HTR-8/SVneo (cell line): ENCODE data around the gene ACOX3.

ENCODE experiments used
- DNase-seq: peaks from one replicate; pipeline ENCODE4 v3.0.0; 2011; ENCODE audit warnings: low spot score, mixed read lengths; ENCODE audit not compliant: insufficient read length
- FAIRE-seq: peaks from 2 replicates; lab custom pipeline; 2011; peaks lifted over from hg19 to GRCh38; lab: Jason Lieb, UNC

The ACOX3 gene

GRCh38 chr4:8329859-8330761 is 110.4 kb downstream of the ACOX3 start:
- no peak for DNase-seq
- no peak for FAIRE-seq

- no peak for DNase-seq
- FAIRE-seq: no peak
These were observed 111.0 kb downstream of the ACOX3 start for GRCh38 chr4:8329560-8329858.

- DNase-seq (no peak), FAIRE-seq (no peak)
These were observed 111.5 kb downstream of the ACOX3 start for GRCh38 chr4:8328866-8329559.

GRCh38 chr4:8328456-8328855 is 112.1 kb downstream of the ACOX3 start:
- DNase-seq (no peak), FAIRE-seq (no peak)

GRCh38 chr4:8326206-8326605 is 114.3 kb downstream of the ACOX3 start:
- no peak for FAIRE-seq
- no peak for DNase-seq

- DNase-seq (no peak), FAIRE-seq (no peak)
These were observed 115.1 kb downstream of the ACOX3 start for GRCh38 chr4:8325291-8325973.

GRCh38 chr4:8324640-8325239 is 115.8 kb downstream of the ACOX3 start:
- DNase-seq (no peak), FAIRE-seq (no peak)

- FAIRE-seq: no peak
- DNase-seq: no peak
These were observed 116.5 kb downstream of the ACOX3 start for GRCh38 chr4:8323947-8324555.

- FAIRE-seq: no peak
- DNase-seq: no peak
These were observed 117.5 kb downstream of the ACOX3 start for GRCh38 chr4:8322794-8323704.

GRCh38 chr4:8321771-8322170 is 118.8 kb downstream of the ACOX3 start:
- DNase-seq: no peak
- FAIRE-seq: no peak

GRCh38 chr4:8321220-8321619 is 119.3 kb downstream of the ACOX3 start:
- DNase-seq: no peak
- FAIRE-seq: peak; percentile 98

GRCh38 chr4:8320386-8320750 is 120.2 kb downstream of the ACOX3 start:
- DNase-seq (no peak), FAIRE-seq (no peak)

- DNase-seq (no peak), FAIRE-seq (no peak)
These were observed 120.7 kb downstream of the ACOX3 start for GRCh38 chr4:8319731-8320385.

- FAIRE-seq: no peak
- no peak for DNase-seq
These were observed 121.5 kb downstream of the ACOX3 start for GRCh38 chr4:8319061-8319460.

- DNase-seq (no peak), FAIRE-seq (peak; percentile 65)
These were observed 122.0 kb downstream of the ACOX3 start for GRCh38 chr4:8318509-8318908.

- FAIRE-seq (no peak), DNase-seq (no peak)
These were observed 123.0 kb downstream of the ACOX3 start for GRCh38 chr4:8317474-8317873.

- DNase-seq (no peak), FAIRE-seq (no peak)
These were observed 123.6 kb downstream of the ACOX3 start for GRCh38 chr4:8316911-8317351.
